Erythroblast (primary cell): ENCODE results near the gene DDI2.
A peak's percentile ranks its signal among the peaks of the same experiment; 100 is the strongest.

Experiments used
- DNase-seq, 2 experiments: peaks; one replicate each; lab custom pipeline; 2025; lab: John Stamatoyannopoulos, UW
- GATA1 ChIP-seq: IDR thresholded peaks from 2 replicates; pipeline ENCODE4 v1.6.1; 2011; ENCODE audit warnings: low read depth, mild to moderate bottlenecking, control low read depth, low read length, moderate library complexity
- POLR2A ChIP-seq: IDR thresholded peaks from 2 replicates; pipeline ENCODE4 v1.6.1; 2011; ENCODE audit warnings: mild to moderate bottlenecking, low read length

Gene DDI2

GRCh38 chr1:15620155-15620545, 2.9 kb downstream of the DDI2 start:
- TF ChIP-seq POLR2A, result peak; percentile 37
- TF ChIP-seq GATA1, result no peak
- peak; percentile 27 to 57 for DNase-seq

- no peak for TF ChIP-seq GATA1
- no peak for TF ChIP-seq POLR2A
- DNase-seq, result peak in 1 of 2 experiments; percentile 29
These were observed 3.8 kb downstream of the DDI2 start for GRCh38 chr1:15620902-15621682.

GRCh38 chr1:15621975-15622374, 4.7 kb downstream of the DDI2 start:
- DNase-seq, result no peak
- no peak for TF ChIP-seq GATA1
- TF ChIP-seq POLR2A, result no peak

- TF ChIP-seq POLR2A, result no peak
- TF ChIP-seq GATA1, result no peak
- DNase-seq, result peak; percentile 57 to 66
These were observed 5.6 kb downstream of the DDI2 start for GRCh38 chr1:15622712-15623373.

- TF ChIP-seq POLR2A (no peak), GATA1 (no peak)
- peak in 1 of 2 experiments; percentile 15 for DNase-seq
These were observed 6.2 kb downstream of the DDI2 start for GRCh38 chr1:15623435-15623834.

GRCh38 chr1:15624133-15624714, 7.0 kb downstream of the DDI2 start:
- no peak for TF ChIP-seq GATA1
- no peak for TF ChIP-seq POLR2A
- peak in 1 of 2 experiments; percentile 35 for DNase-seq

GRCh38 chr1:15625056-15625917, 8.0 kb downstream of the DDI2 start:
- no peak for TF ChIP-seq POLR2A
- TF ChIP-seq GATA1, result no peak
- peak in 1 of 2 experiments; percentile 42 for DNase-seq

GRCh38 chr1:15626269-15626950, 9.2 kb downstream of the DDI2 start:
- DNase-seq, result peak in 1 of 2 experiments; percentile 46

GRCh38 chr1:15627343-15627988, 10.2 kb downstream of the DDI2 start:
- no peak for TF ChIP-seq POLR2A
- no peak for TF ChIP-seq GATA1
- DNase-seq, result peak; percentile 78 to 84

More at GRCh38 chr1:15626269-15626950, 9.2 kb downstream of the DDI2 start:
- TF ChIP-seq POLR2A, result no peak
- no peak for TF ChIP-seq GATA1

- DNase-seq, result peak; percentile 88 to 95
- TF ChIP-seq POLR2A (peak; percentile 82), GATA1 (peak; percentile 18)
These were observed 10.7 kb downstream of the DDI2 start for GRCh38 chr1:15628003-15628402.

- DNase-seq, result no peak
- TF ChIP-seq GATA1, result no peak
- no peak for TF ChIP-seq POLR2A
These were observed 16.6 kb downstream of the DDI2 start for GRCh38 chr1:15633756-15634420.

GRCh38 chr1:15636436-15636835, 19.2 kb downstream of the DDI2 start:
- TF ChIP-seq POLR2A (no peak), GATA1 (no peak)
- no peak for DNase-seq
